Measurements from ENCODE around the gene SEC23B.

DNA sequence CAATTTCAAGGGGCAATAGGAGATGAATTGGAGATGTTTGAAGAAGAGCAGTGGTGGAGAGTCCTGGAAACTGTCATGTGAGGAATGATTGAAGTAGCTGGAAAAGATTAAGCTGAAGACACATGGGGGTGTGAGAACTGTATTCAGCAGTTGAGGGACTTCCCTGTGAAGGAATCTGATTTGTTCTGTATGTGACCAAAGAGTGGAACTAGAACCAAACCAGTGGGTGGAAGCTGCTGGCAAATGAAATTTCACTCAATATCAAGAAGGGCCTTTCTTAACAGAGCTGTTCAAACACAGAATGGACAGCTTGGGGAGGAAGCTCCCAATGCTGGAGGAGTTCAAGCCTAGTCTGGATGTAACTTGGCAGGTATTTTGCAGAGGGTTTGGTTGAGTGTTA is 21.3 kb downstream of the SEC23B start:
- TF ChIP-seq, protein P1, sequence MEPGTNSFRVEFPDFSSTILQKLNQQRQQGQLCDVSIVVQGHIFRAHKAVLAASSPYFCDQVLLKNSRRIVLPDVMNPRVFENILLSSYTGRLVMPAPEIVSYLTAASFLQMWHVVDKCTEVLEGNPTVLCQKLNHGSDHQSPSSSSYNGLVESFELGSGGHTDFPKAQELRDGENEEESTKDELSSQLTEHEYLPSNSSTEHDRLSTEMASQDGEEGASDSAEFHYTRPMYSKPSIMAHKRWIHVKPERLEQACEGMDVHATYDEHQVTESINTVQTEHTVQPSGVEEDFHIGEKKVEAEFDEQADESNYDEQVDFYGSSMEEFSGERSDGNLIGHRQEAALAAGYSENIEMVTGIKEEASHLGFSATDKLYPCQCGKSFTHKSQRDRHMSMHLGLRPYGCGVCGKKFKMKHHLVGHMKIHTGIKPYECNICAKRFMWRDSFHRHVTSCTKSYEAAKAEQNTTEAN (CRISPR knock-in tag; IDR thresholded peaks at IDR 0.05), result no peak
- TF ChIP-seq, protein P2, sequence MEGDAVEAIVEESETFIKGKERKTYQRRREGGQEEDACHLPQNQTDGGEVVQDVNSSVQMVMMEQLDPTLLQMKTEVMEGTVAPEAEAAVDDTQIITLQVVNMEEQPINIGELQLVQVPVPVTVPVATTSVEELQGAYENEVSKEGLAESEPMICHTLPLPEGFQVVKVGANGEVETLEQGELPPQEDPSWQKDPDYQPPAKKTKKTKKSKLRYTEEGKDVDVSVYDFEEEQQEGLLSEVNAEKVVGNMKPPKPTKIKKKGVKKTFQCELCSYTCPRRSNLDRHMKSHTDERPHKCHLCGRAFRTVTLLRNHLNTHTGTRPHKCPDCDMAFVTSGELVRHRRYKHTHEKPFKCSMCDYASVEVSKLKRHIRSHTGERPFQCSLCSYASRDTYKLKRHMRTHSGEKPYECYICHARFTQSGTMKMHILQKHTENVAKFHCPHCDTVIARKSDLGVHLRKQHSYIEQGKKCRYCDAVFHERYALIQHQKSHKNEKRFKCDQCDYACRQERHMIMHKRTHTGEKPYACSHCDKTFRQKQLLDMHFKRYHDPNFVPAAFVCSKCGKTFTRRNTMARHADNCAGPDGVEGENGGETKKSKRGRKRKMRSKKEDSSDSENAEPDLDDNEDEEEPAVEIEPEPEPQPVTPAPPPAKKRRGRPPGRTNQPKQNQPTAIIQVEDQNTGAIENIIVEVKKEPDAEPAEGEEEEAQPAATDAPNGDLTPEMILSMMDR (IDR thresholded peaks at IDR 0.05), result no peak

Measured in WTC11 (cell line).